ENCODE data around the gene RNF115.
"Not testable (repeated sequence)": the region's sequence is repeated elsewhere in the genome, so short reads cannot be mapped to it uniquely, and the experiment has no call there.

DNA sequence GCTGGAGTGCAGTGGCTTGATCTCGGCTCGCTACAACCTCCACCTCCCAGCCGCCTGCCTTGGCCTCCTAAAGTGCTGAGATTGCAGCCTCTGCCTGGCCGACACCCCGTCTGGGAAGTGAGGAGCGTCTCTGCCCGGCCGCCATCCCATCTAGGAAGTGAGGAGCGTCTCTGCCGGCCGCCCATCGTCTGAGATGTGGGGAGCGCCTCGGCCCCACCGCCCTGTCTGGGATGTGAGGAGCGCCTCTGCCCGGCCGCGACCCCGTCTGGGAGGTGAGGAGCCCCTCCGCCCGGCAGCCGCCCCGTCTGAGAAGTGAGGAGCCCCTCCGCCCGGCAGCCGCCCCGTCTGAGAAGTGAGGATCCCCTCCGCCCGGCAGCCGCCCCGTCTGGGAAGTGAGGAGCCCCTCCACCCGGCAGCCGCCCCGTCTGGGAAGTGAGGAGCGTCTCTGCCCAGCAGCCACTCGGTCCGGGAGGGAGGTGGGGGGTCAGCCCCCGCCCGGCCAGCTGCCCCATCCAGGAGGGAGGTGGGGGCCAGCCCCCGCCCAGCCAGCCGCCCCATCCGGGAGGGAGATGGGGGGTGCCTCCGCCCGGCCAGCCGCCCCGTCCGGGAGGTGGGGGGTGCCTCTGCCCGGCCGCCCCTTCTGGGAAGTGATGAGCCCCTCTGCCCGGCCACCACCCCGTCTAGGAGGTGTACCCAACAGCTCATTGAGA is 59.5 kb downstream of the RNF115 start:
- not testable (repeated sequence) for TF ChIP-seq POLR2A (IDR thresholded peaks at IDR 0.05)
- TF ChIP-seq, protein P1, sequence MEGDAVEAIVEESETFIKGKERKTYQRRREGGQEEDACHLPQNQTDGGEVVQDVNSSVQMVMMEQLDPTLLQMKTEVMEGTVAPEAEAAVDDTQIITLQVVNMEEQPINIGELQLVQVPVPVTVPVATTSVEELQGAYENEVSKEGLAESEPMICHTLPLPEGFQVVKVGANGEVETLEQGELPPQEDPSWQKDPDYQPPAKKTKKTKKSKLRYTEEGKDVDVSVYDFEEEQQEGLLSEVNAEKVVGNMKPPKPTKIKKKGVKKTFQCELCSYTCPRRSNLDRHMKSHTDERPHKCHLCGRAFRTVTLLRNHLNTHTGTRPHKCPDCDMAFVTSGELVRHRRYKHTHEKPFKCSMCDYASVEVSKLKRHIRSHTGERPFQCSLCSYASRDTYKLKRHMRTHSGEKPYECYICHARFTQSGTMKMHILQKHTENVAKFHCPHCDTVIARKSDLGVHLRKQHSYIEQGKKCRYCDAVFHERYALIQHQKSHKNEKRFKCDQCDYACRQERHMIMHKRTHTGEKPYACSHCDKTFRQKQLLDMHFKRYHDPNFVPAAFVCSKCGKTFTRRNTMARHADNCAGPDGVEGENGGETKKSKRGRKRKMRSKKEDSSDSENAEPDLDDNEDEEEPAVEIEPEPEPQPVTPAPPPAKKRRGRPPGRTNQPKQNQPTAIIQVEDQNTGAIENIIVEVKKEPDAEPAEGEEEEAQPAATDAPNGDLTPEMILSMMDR (IDR thresholded peaks at IDR 0.05): not testable (repeated sequence)
